ENCODE measurements around the gene TIMMDC1. TPM values are rescaled to one million over a fixed set of nuclear protein-coding genes. Genes with fewer than 3 reads are reported as not detected.
"Not testable (repeated sequence)": the region's sequence is repeated elsewhere in the genome, so short reads cannot be mapped to it uniquely, and the experiment has no call there.

TIMMDC1 gene
- total RNA-seq, 2 experiments from 2014 or later: 105 TPM

- Mint-ChIP-seq H3K36me3 (ENCODE audit: low read depth) (peaks cover under 1% of the 10 kb centered on the region), H3K4me3 (no peak overlapping the region), H3K27ac (no peak overlapping the region), H3K4me1 (ENCODE audit: low read depth) (peaks cover 8% of the 10 kb centered on the region), H3K9me3 (no peaks in the 10 kb centered on the region), H3K27me3 (no peaks in the 10 kb centered on the region)
- ATAC-seq (no peak), DNase-seq (no peak)
- POLR2A ChIA-PET: no interaction called here
- TF ChIP-seq CTCF (IDR thresholded peaks at IDR 0.05): no peak
- intact Hi-C loops (cut with micrococcal nuclease): no loop called here
- CTCF ChIA-PET: interaction anchor here (1.0 to 1.5 kb wide), 3 partner anchors 10 to 131 kb away, joined by 3 to 4 read pairs (median 3); no protein-coding TSS in a partner anchor
These were observed 52.0 kb downstream of the TIMMDC1 start for GRCh38 chr3:119550192-119550910.

- Mint-ChIP-seq H3K4me3 (no peak overlapping the region), H3K9me3 (no peaks in the 10 kb centered on the region), H3K27me3 (no peaks in the 10 kb centered on the region), H3K27ac (no peak overlapping the region), H3K4me1 (ENCODE audit: low read depth) (peaks cover 13% of the 10 kb centered on the region), H3K36me3 (ENCODE audit: low read depth) (peaks cover 10% of the 10 kb centered on the region)
- intact Hi-C loops (cut with micrococcal nuclease): no loop called here
- ChIA-PET CTCF (interaction anchor here (1.5 kb wide), 1 partner anchor 129 kb away, joined by 3 read pairs; no protein-coding TSS in a partner anchor), POLR2A (interaction anchor here (1.5 kb wide), 1 partner anchor 82 kb away, joined by 3 read pairs; no protein-coding TSS in a partner anchor)
- no peak for TF ChIP-seq CTCF (IDR thresholded peaks at IDR 0.05)
- no peak for DNase-seq
- ATAC-seq: no peak
These were observed 53.3 kb downstream of the TIMMDC1 start for GRCh38 chr3:119551598-119551997.

- Mint-ChIP-seq H3K4me1 (ENCODE audit: low read depth) (peaks cover 26% of the 10 kb centered on the region), H3K36me3 (ENCODE audit: low read depth) (peaks cover 13% of the 10 kb centered on the region)
- H3K27ac Mint-ChIP-seq; intact Hi-C loops (cut with micrococcal nuclease); POLR2A ChIA-PET; DNase-seq; CTCF ChIA-PET; H3K9me3 Mint-ChIP-seq; H3K4me3 Mint-ChIP-seq; H3K27me3 Mint-ChIP-seq; ATAC-seq: not testable (repeated sequence)
These were observed 54.6 kb downstream of the TIMMDC1 start for GRCh38 chr3:119552928-119553327.

GRCh38 chr3:119553823-119554415 is 55.6 kb downstream of the TIMMDC1 start:
- intact Hi-C loops (cut with micrococcal nuclease): no loop called here
- CTCF ChIA-PET: no interaction called here
- H3K4me3 Mint-ChIP-seq: no peak overlapping the region
- DNase-seq (no peak), ATAC-seq (no peak)
- no peaks in the 10 kb centered on the region for H3K9me3 Mint-ChIP-seq
- no peaks in the 10 kb centered on the region for H3K27me3 Mint-ChIP-seq
- peaks cover 16% of the 10 kb centered on the region for H3K36me3 Mint-ChIP-seq (ENCODE audit: low read depth)
- TF ChIP-seq CTCF (IDR thresholded peaks at IDR 0.05): no peak
- POLR2A ChIA-PET: no interaction called here
- peaks cover 29% of the 10 kb centered on the region for H3K4me1 Mint-ChIP-seq (ENCODE audit: low read depth)
- H3K27ac Mint-ChIP-seq: no peak overlapping the region

GRCh38 chr3:119555309-119555735 is 57.0 kb downstream of the TIMMDC1 start:
- Mint-ChIP-seq H3K9me3 (no peaks in the 10 kb centered on the region), H3K36me3 (ENCODE audit: low read depth) (peaks cover 16% of the 10 kb centered on the region), H3K4me3 (peak overlapping the region; percentile 40), H3K27ac (no peak overlapping the region), H3K27me3 (no peaks in the 10 kb centered on the region), H3K4me1 (ENCODE audit: low read depth) (peaks cover 36% of the 10 kb centered on the region)
- ChIA-PET POLR2A (interaction anchor here (0.7 kb wide), 1 partner anchor 56 kb away, joined by 3 read pairs; no protein-coding TSS in a partner anchor), CTCF (no interaction called here)
- DNase-seq (no peak), ATAC-seq (no peak)
- intact Hi-C loops (cut with micrococcal nuclease): loop anchor here (5.0 kb wide), 1 partner anchor 48 kb away; no protein-coding TSS in a partner anchor
- no peak for TF ChIP-seq CTCF (IDR thresholded peaks at IDR 0.05)

Data from activated CD8-positive, alpha-beta T cell treated with anti-CD3 and anti-CD28 coated beads for 36 hours (primary cell).